Activated CD4-positive, alpha-beta T cell treated with anti-CD3 and anti-CD28 coated beads for 36 hours (primary cell): Measurements from ENCODE around the gene SMARCC1. TPM values are rescaled to one million over a fixed set of nuclear protein-coding genes. Genes with fewer than 3 reads are reported as not detected.

Experiments
- ATAC-seq: fragments of 200-7000 bp; cut with Tn5 transposase; one replicate; pipeline ENCODE4 v1.10.0; 2021; ENCODE audit warnings: mild to moderate bottlenecking, moderate library complexity
- CTCF ChIA-PET: fragments of 350-600 bp; sonication (Branson Sonifier 250); formaldehyde crosslinking; loops from one replicate; lab custom pipeline; 2021; ENCODE audit warnings: antibody characterized with exemption; lab: Charles Lee
- POLR2A ChIA-PET: fragments of 350-600 bp; sonication (Branson Sonifier 250); formaldehyde crosslinking; loops from one replicate; lab custom pipeline; 2021; ENCODE audit warnings: antibody characterized with exemption, inconsistent platforms; lab: Charles Lee
- DNase-seq: peaks from one replicate; pipeline ENCODE4 v3.0.0-alpha.2; 2020
- H3K27ac Mint-ChIP-seq: one replicate; pipeline ENCODE4 v1.8.0; 2021; ENCODE audit warnings: mixed read lengths
- H3K27me3 Mint-ChIP-seq: one replicate; pipeline ENCODE4 v1.8.0; 2021; ENCODE audit warnings: mixed read lengths
- H3K36me3 Mint-ChIP-seq: one replicate; pipeline ENCODE4 v1.8.0; 2021; ENCODE audit warnings: low read depth, mixed read lengths
- H3K4me1 Mint-ChIP-seq: one replicate; pipeline ENCODE4 v1.8.0; 2021; ENCODE audit warnings: mixed read lengths
- H3K4me3 Mint-ChIP-seq: one replicate; pipeline ENCODE4 v1.8.0; 2021; ENCODE audit warnings: mild to moderate bottlenecking, moderate library complexity, mixed read lengths
- H3K9me3 Mint-ChIP-seq: one replicate; pipeline ENCODE4 v1.8.0; 2021; ENCODE audit warnings: low read depth, mixed read lengths
- intact Hi-C, 2 experiments: fragments of 100-400 bp; cut with DNase I in 1 of 2; cut with micrococcal nuclease in 1 of 2; formaldehyde crosslinking; loops; one replicate each; pipeline versions ENCODE4 v1.14.2 to v1.15.1; 2022 to 2024; cut with DNase I, micrococcal nuclease
- total RNA-seq, 2 experiments: library from RNA; stranded (reverse); gene quantifications; one replicate each; pipeline ENCODE4 v1.2.3, GENCODE V29; 2021

Gene SMARCC1
- total RNA-seq, 2 experiments from 2014 or later, result 129 to 130 TPM

DNA sequence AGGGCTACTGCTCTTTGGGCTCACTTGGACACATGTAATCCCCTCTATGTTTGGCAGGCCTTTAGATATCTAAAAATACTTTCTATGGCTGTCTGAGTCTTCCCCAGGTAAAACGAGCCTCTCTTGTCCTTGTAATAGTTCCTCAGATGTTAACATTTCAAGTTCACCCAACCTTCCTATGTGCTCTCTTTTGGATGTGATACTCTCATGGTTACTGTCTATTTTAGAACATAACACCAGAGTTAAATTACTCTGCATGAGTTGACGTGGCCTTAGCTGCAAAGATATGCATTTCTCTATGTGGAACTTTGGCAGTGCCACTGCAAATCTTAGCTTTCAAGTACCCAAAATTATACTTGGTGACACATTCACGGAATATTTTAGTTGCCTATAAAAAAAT, 171.1 kb downstream of the SMARCC1 start:
- DNase-seq, result no peak
- CTCF ChIA-PET, result interaction anchor here (0.6 kb wide), 1 partner anchor 33 kb away, joined by 3 read pairs; no protein-coding TSS in a partner anchor
- Mint-ChIP-seq H3K27ac (no peak overlapping the region), H3K4me3 (no peak overlapping the region), H3K9me3 (no peaks in the 10 kb centered on the region), H3K36me3 (peaks cover 43% of the 10 kb centered on the region), H3K27me3 (no peaks in the 10 kb centered on the region), H3K4me1 (no peaks in the 10 kb centered on the region)
- ATAC-seq, result no peak
- POLR2A ChIA-PET, result no interaction called here
- intact Hi-C loops, result no loop called here

DNA sequence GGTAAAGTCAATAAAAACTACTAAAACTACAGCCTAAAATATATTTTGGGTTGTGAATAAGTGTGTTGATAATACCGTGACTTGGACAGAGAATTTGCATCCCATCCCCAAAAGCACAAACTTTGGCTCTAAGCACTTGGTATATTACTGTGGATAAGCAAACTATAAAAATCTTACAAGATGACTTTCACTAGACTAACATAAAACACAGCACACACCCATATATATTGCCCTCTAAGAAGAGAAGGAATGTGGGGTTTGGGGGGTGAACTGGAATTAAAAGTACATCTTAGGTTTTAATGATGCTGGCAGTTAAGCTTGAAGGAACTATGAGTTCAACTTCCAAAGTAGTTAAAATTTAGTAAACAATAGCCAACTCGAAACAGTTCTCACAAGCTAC, 174.4 kb downstream of the SMARCC1 start:
- Mint-ChIP-seq H3K27me3 (no peaks in the 10 kb centered on the region), H3K36me3 (peaks cover 53% of the 10 kb centered on the region), H3K4me1 (no peaks in the 10 kb centered on the region), H3K4me3 (no peak overlapping the region), H3K27ac (no peak overlapping the region), H3K9me3 (no peaks in the 10 kb centered on the region)
- no peak for ATAC-seq
- POLR2A ChIA-PET, result no interaction called here
- no peak for DNase-seq
- intact Hi-C loops, result no loop called here
- CTCF ChIA-PET, result interaction anchor here (0.6 to 1.0 kb wide), 4 partner anchors 82 to 899 kb away, joined by 3 read pairs; no protein-coding TSS in a partner anchor

DNA sequence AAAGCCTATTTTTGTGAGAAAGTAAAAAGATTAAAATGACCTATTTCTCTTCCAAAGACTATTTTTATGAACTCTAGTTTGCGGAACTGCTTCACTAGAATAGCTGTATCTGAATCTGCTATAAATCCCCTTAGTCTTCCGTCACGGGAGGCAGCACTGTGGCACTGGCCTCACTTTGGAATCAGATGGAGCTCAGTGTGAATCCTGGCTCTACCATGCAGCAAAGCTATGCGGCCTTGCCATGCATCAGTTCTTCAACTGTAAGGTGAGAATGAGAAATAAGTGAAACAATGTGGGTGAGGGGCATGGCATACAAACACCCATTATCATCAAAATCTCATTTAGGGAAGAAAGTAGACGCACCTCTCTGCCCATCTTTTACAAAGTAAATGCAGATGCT, 175.5 kb downstream of the SMARCC1 start:
- intact Hi-C loops, result no loop called here
- Mint-ChIP-seq H3K9me3 (no peaks in the 10 kb centered on the region), H3K27me3 (no peaks in the 10 kb centered on the region), H3K4me3 (no peak overlapping the region), H3K36me3 (peaks cover 48% of the 10 kb centered on the region), H3K27ac (no peak overlapping the region), H3K4me1 (no peaks in the 10 kb centered on the region)
- ChIA-PET CTCF (no interaction called here), POLR2A (no interaction called here)
- DNase-seq (no peak), ATAC-seq (no peak)

DNA sequence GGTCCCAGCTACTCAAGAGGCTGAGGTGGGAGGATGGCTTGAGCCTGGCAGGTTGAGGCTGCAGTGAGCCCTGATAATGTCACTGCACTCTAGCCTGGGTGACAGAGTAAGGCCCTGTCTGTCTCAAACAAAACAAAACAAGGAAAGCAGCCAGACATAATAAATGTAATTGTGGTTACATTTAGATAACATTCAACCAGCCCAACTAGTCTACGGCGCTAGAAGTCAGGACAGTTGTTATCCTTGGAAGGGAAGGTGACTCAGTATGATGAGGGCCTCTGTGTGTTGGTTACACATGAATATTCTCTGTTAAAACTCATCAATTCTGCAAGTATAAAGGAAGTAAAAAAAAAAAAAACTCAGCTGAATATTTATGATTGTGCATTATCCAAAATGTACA, 176.0 kb downstream of the SMARCC1 start:
- no peaks in the 10 kb centered on the region for H3K27me3 Mint-ChIP-seq
- ChIA-PET POLR2A (no interaction called here), CTCF (no interaction called here)
- no peaks in the 10 kb centered on the region for H3K4me1 Mint-ChIP-seq
- DNase-seq, result no peak
- no peak for ATAC-seq
- intact Hi-C loops, result no loop called here
- no peak overlapping the region for H3K27ac Mint-ChIP-seq
- H3K9me3 Mint-ChIP-seq, result no peaks in the 10 kb centered on the region
- H3K4me3 Mint-ChIP-seq, result no peak overlapping the region
- H3K36me3 Mint-ChIP-seq, result peaks cover 43% of the 10 kb centered on the region

DNA sequence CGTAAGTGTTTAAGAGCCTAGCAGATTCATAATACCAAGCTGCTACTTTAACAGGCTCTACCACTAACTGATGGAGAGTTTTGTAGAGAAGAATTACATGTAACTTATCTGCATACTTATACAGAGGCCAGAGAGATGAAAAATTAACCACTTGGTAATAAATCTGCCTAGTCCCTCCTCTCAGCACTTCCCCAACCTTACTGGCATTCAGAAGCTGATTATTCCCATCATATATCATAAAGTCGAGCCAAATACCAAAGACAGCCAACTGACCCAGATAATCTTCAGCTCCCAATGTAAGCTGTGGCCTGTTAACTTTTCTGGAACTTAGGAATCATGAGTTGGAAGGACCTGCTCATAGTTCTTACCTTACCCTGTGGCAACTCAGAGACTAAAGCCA, 177.5 kb downstream of the SMARCC1 start:
- DNase-seq (no peak), ATAC-seq (no peak)
- no peak overlapping the region for H3K4me3 Mint-ChIP-seq
- H3K4me1 Mint-ChIP-seq, result no peaks in the 10 kb centered on the region
- ChIA-PET POLR2A (no interaction called here), CTCF (interaction anchor here (0.5 to 1.1 kb wide), 2 partner anchors 82 to 208 kb away, joined by 3 read pairs; no protein-coding TSS in a partner anchor)
- intact Hi-C loops, result no loop called here
- no peaks in the 10 kb centered on the region for H3K27me3 Mint-ChIP-seq
- no peaks in the 10 kb centered on the region for H3K9me3 Mint-ChIP-seq
- no peak overlapping the region for H3K27ac Mint-ChIP-seq
- H3K36me3 Mint-ChIP-seq, result peaks cover 31% of the 10 kb centered on the region

DNA sequence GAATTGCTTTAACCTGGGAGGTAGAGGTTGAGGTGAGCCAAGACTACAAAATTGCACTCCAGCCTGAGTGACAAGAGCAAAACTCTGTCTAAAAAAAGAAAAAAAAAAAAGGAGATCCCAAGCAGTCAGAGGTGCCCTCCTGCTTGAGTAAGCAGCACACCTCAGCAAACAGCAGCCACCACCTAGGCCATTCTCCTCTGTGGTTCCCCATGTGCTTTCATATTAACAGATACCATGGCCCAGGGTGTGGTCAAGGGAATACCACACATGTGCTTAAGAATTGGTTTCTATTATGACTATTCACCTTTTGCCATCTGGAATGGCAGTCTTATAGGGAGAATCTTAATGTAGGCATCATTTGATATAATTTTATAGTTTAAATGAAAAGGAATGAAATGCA, 178.4 kb downstream of the SMARCC1 start:
- ATAC-seq (no peak), DNase-seq (no peak)
- intact Hi-C loops, result no loop called here
- H3K27ac Mint-ChIP-seq, result no peak overlapping the region
- CTCF ChIA-PET, result no interaction called here
- peaks cover 30% of the 10 kb centered on the region for H3K36me3 Mint-ChIP-seq
- POLR2A ChIA-PET, result no interaction called here
- H3K27me3 Mint-ChIP-seq, result no peaks in the 10 kb centered on the region
- H3K9me3 Mint-ChIP-seq, result no peaks in the 10 kb centered on the region
- H3K4me3 Mint-ChIP-seq, result no peak overlapping the region
- H3K4me1 Mint-ChIP-seq, result no peaks in the 10 kb centered on the region

DNA sequence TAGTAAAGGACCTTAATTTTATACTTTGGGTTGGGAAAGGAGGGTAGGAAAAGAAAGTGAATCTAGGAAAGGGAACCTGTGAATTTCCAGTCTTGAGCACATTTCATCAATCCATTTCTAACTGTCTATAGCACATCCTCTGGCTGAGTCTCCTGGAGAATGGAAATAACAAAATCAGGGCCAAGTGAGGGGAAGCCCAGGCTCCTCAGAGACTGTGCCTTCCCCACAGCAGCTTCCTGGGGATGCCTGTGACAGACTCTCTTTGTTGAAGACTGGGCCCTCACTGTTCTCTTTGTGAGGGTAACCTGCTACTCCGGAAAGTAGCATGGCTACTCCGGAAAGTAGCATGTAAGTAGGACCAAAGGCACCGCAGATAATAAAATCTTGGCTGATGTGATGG, 180.4 kb downstream of the SMARCC1 start:
- ChIA-PET CTCF (interaction anchor here (0.7 kb wide), 1 partner anchor 281 kb away, joined by 3 read pairs; no protein-coding TSS in a partner anchor), POLR2A (no interaction called here)
- H3K36me3 Mint-ChIP-seq, result peaks cover 21% of the 10 kb centered on the region
- no peaks in the 10 kb centered on the region for H3K4me1 Mint-ChIP-seq
- no peak for ATAC-seq
- no peak overlapping the region for H3K4me3 Mint-ChIP-seq
- no peaks in the 10 kb centered on the region for H3K9me3 Mint-ChIP-seq
- intact Hi-C loops, result no loop called here
- no peaks in the 10 kb centered on the region for H3K27me3 Mint-ChIP-seq
- no peak overlapping the region for H3K27ac Mint-ChIP-seq
- DNase-seq, result no peak

DNA sequence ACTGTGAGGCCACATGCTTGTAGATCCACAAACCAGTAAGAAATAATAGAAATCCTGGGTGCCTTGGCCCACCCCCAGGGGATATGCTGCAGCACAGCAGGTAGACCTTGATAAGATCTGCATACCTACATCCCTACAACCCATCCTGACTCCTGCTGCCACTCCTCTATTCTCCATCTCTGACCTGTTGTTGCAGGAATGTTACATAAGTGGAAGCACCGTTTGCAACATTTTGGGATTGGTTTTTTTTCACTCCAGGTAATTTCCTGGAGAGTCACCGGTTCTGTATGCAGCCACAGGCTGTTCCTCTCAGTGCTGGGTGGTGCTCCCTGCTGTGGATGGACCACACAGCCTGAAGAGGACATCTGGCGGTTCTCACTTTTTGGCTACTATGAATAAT, 186.9 kb downstream of the SMARCC1 start:
- Mint-ChIP-seq H3K27ac (no peak overlapping the region), H3K4me3 (no peak overlapping the region), H3K36me3 (peaks cover 22% of the 10 kb centered on the region), H3K27me3 (no peaks in the 10 kb centered on the region), H3K9me3 (no peaks in the 10 kb centered on the region), H3K4me1 (no peaks in the 10 kb centered on the region)
- CTCF ChIA-PET, result no interaction called here
- intact Hi-C loops, result no loop called here
- ATAC-seq (no peak), DNase-seq (no peak)
- POLR2A ChIA-PET, result no interaction called here

DNA sequence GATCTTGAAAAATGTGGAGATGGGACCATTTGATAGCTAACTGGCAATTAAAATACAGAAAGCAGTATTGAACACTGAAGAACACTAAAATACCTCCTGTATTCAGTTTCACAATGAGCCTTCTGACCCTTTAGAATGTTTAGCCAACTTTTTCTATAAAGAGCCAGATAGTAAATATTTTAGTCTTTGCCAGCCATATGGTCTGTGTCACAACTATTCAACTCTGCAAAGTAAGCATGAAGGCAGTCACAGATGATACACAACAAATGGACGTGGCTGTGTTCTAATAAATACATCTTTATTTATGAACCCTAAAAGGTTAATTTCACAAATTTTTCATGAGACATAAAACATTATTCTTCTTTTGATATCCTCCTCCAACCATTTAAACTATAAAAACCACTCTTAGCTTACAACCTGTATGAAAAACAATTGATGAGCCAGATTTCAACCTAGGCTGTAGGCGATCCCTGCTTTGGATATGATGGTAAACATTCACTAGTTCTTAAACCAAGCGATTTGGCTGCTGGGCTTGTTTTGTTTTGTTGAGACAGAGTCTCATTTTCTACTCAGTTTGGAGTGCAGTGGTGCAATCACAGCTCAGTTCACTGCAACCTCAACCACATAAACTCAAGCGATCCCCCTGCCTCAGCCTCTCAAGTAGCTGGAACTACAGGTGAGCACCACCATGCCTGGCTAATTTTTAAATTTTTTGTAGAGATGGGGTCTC, 189.5 kb downstream of the SMARCC1 start:
- H3K36me3 Mint-ChIP-seq, result peaks cover 30% of the 10 kb centered on the region
- no peaks in the 10 kb centered on the region for H3K4me1 Mint-ChIP-seq
- CTCF ChIA-PET, result interaction anchor here (1.3 kb wide), 1 partner anchor 9 kb away, joined by 4 read pairs; no protein-coding TSS in a partner anchor
- H3K4me3 Mint-ChIP-seq, result no peak overlapping the region
- ATAC-seq (no peak), DNase-seq (no peak)
- POLR2A ChIA-PET, result interaction anchor here (0.6 to 0.7 kb wide), 2 partner anchors 67 to 1273 kb away, joined by 4 to 8 read pairs; no protein-coding TSS in a partner anchor
- H3K27me3 Mint-ChIP-seq, result no peaks in the 10 kb centered on the region
- no peaks in the 10 kb centered on the region for H3K9me3 Mint-ChIP-seq
- intact Hi-C loops, result no loop called here
- no peak overlapping the region for H3K27ac Mint-ChIP-seq

DNA sequence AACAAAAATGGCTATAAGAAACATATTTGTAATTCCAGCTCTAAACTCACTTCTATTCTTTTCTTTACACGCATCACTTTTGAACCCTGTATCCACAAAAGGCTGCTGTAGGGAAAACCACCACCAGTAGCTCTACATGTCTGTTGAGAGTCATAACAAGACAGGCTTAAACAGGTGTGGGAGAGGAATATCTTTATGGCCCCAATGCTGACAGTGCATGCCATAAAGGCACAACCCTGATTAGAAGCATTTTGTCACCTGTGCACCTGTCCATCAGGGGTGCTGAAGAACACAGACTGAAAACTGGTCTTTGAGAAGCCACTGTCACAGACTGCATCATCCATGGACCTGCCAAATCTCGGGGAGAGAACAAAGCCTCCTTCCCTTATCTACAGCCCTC, 191.5 kb downstream of the SMARCC1 start:
- no peaks in the 10 kb centered on the region for H3K27me3 Mint-ChIP-seq
- no peak overlapping the region for H3K4me3 Mint-ChIP-seq
- H3K4me1 Mint-ChIP-seq, result no peaks in the 10 kb centered on the region
- no peaks in the 10 kb centered on the region for H3K9me3 Mint-ChIP-seq
- peaks cover 36% of the 10 kb centered on the region for H3K36me3 Mint-ChIP-seq
- no peak overlapping the region for H3K27ac Mint-ChIP-seq
- DNase-seq, result no peak
- ChIA-PET CTCF (interaction anchor here (1.1 kb wide), 1 partner anchor 64 kb away, joined by 3 read pairs; no protein-coding TSS in a partner anchor), POLR2A (interaction anchor here (0.6 kb wide), 1 partner anchor 38 kb away, joined by 12 read pairs; no protein-coding TSS in a partner anchor)
- ATAC-seq, result no peak
- intact Hi-C loops, result no loop called here

DNA sequence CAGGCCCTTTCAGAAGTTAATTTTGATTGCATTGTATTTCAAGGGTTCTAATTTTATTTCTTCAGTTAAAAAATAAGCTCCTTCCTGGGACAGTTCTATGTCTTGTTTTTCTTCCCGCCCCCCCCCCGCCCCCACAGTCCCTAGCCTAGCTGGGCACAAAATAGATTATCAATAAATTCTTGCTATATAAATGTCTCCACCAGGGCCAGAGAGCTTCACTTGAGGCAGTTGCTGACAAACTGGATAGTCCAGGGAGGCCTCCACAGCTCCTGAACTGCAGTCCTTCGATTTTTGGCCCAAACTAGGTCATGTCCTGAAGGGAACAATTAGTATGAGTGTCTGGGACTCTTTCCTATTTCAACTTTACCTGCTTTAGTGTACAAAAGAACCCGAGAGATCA, 193.1 kb downstream of the SMARCC1 start:
- H3K27ac Mint-ChIP-seq, result no peak overlapping the region
- no peaks in the 10 kb centered on the region for H3K4me1 Mint-ChIP-seq
- H3K4me3 Mint-ChIP-seq, result no peak overlapping the region
- no peaks in the 10 kb centered on the region for H3K9me3 Mint-ChIP-seq
- CTCF ChIA-PET, result interaction anchor here (0.8 to 1.7 kb wide), 4 partner anchors 10 to 88 kb away, joined by 3 to 5 read pairs (median 4); partner anchors contain the start of gene CSPG5
- POLR2A ChIA-PET, result no interaction called here
- H3K27me3 Mint-ChIP-seq, result no peaks in the 10 kb centered on the region
- intact Hi-C loops, result no loop called here
- no peak for ATAC-seq
- H3K36me3 Mint-ChIP-seq, result peaks cover 33% of the 10 kb centered on the region
- DNase-seq, result no peak

DNA sequence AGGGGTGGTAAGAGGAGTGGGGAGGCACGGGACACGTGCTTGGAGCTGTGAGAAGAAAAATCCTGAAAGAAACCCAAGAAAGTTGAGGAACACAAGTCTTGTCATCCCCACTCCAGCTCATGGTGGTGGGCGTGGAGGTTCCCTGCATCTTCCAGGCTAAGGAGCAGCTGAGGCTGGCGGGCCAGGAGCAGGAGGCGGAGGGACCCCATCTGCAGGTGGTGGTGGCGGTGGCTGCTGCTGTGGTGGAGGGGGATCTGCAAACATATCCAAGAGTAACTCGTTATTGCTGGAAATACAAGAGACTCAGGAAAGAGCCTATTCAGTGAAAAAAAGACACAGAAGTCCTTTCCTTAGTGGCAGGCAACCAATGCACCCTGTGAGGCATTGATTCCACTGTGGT, 193.6 kb downstream of the SMARCC1 start:
- no peaks in the 10 kb centered on the region for H3K9me3 Mint-ChIP-seq
- ATAC-seq, result no peak
- H3K36me3 Mint-ChIP-seq, result peaks cover 28% of the 10 kb centered on the region
- H3K27me3 Mint-ChIP-seq, result no peaks in the 10 kb centered on the region
- no peak overlapping the region for H3K4me3 Mint-ChIP-seq
- DNase-seq, result no peak
- CTCF ChIA-PET, result interaction anchor here (0.8 to 1.7 kb wide), 3 partner anchors 10 to 54 kb away, joined by 3 to 5 read pairs (median 4); partner anchors contain the start of gene CSPG5
- no peaks in the 10 kb centered on the region for H3K4me1 Mint-ChIP-seq
- no peak overlapping the region for H3K27ac Mint-ChIP-seq
- intact Hi-C loops, result no loop called here
- POLR2A ChIA-PET, result no interaction called here
